GM18951 (cell line): ENCODE measurements around the gene KIFC1.
"Not testable (repeated sequence)": the region's sequence is repeated elsewhere in the genome, so short reads cannot be mapped to it uniquely, and the experiment has no call there.

Experiments
- POLR2A ChIP-seq: IDR thresholded peaks from 4 replicates; pipeline ENCODE4 v1.6.1; 2011; ENCODE audit warnings: mild to moderate bottlenecking; ENCODE audit not compliant: insufficient read length, insufficient read depth; ENCODE audit errors: extremely low read depth
- in situ Hi-C: fragments of 300-500 bp; cut with MboI; formaldehyde crosslinking; loops from one replicate; pipeline ENCODE4 v1.12.0; 2022; ENCODE audit warnings: low sequenced_read_pairs, mixed read lengths, inconsistent platforms; ENCODE audit not compliant: unreplicated experiment

Gene KIFC1

GRCh38 chr6:33391278-33391921 lies at the start of gene KIFC1:
Gene KIFC1, plus strand, starts transcription at chr6:33391823. Its CDS starts 163 bp downstream, at chr6:33391986.
- in situ Hi-C loops: no loop called here
- TF ChIP-seq POLR2A: peak; percentile 75

- in situ Hi-C loops: not testable (repeated sequence)
Measured at GRCh38 chr6:33343606-33343952, 48.0 kb upstream of the KIFC1 start.

- in situ Hi-C loops: no loop called here
Measured at GRCh38 chr6:33343953-33344611, 47.5 kb upstream of the KIFC1 start.

GRCh38 chr6:33344701-33345697 lies 46.6 kb upstream of the KIFC1 start:
- no peak for TF ChIP-seq POLR2A
- in situ Hi-C loops: no loop called here

More at GRCh38 chr6:33343953-33344611, 47.5 kb upstream of the KIFC1 start:
- no peak for TF ChIP-seq POLR2A

- in situ Hi-C loops: not testable (repeated sequence)
Measured at GRCh38 chr6:33346972-33347371, 44.7 kb upstream of the KIFC1 start.

- in situ Hi-C loops: no loop called here
- TF ChIP-seq POLR2A: no peak
Measured at GRCh38 chr6:33347816-33348215, 43.8 kb upstream of the KIFC1 start.

GRCh38 chr6:33355860-33356259 lies 35.8 kb upstream of the KIFC1 start:
- in situ Hi-C loops: not testable (repeated sequence)

- TF ChIP-seq POLR2A: no peak
- in situ Hi-C loops: no loop called here
Measured at GRCh38 chr6:33356295-33356694, 35.3 kb upstream of the KIFC1 start.

GRCh38 chr6:33357160-33357871 lies 34.3 kb upstream of the KIFC1 start:
- in situ Hi-C loops: not testable (repeated sequence)

GRCh38 chr6:33359331-33359730 lies 32.3 kb upstream of the KIFC1 start:
- no peak for TF ChIP-seq POLR2A
- in situ Hi-C loops: no loop called here

GRCh38 chr6:33363486-33363885 lies 28.1 kb upstream of the KIFC1 start:
- in situ Hi-C loops: not testable (repeated sequence)

GRCh38 chr6:33364475-33365205 lies 27.0 kb upstream of the KIFC1 start:
- in situ Hi-C loops: not testable (repeated sequence)

GRCh38 chr6:33365206-33365971 lies 26.2 kb upstream of the KIFC1 start:
- in situ Hi-C loops: not testable (repeated sequence)
